ENCODE data around the gene PREP.

Gene PREP

GRCh38 chr6:105317607-105318533 is 85.0 kb downstream of the PREP start:
- in situ Hi-C loops (cut with HindIII; ENCODE audit: low sequenced_read_pairs) = no loop called here

GRCh38 chr6:105313211-105313610 is 89.7 kb downstream of the PREP start:
- in situ Hi-C loops (cut with HindIII; ENCODE audit: low sequenced_read_pairs) = no loop called here

DNA sequence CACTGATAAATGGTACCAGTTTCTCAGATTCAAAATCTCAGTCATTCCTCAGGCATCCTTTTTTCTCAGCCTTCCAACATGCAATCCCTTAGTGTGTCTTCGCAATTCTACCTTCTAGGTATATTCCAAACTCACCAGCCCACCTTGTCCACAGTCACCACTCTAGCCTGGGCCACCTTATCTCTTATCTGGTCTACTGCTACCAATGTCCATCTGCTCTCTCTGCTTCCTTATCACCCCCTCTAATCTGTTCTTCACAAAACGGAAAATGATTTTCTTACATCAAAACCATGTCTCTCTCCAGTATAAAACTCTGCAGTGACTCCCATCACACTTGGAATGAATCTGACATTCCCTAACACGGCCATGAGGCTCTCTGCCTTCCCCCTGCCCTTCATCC is 91.9 kb downstream of the PREP start:
- in situ Hi-C loops (cut with HindIII; ENCODE audit: low sequenced_read_pairs) = no loop called here

DNA sequence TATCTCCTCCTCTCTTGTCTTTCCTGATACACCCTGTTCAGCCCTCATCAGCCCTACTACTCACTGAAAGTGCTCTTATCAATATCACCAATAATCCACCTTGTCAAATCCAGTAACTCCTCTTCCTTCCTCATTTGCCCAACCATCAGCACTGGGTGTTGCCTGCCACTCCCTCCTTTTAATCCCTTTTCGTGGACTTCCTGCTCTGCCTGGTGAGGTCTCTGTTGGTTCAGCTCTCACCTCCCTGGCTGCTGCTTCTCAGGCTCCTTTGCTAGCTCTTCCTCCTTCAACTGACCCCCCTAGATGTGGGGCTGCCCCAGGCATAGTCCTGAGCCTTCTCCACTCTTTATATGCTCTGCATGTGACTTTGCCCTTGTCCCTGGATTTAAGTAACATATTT is 92.5 kb downstream of the PREP start:
- in situ Hi-C loops (cut with HindIII; ENCODE audit: low sequenced_read_pairs) = no loop called here

DNA sequence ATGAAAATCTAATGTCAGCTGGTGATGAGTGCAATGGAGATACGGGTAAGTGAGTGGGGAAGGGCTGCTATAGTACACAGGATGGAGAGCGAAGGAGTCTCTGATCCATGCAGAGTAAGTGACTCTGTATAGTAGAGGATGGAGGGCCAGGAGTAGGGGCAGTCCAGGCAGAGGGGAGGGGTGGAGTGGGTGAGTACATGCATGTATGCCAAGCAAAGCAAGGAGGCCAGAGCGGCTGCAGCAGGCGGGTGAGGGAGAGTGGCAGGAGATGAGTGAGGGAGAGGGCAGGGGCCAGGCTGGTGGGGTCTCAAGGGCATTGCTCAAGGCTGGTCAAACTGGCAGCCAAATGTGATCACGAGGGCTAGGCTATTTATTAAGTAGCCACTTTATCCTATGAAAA is 94.0 kb downstream of the PREP start:
- in situ Hi-C loops (cut with HindIII; ENCODE audit: low sequenced_read_pairs) = no loop called here

GRCh38 chr6:105305521-105305920 is 97.4 kb downstream of the PREP start:
- in situ Hi-C loops (cut with HindIII; ENCODE audit: low sequenced_read_pairs) = no loop called here

DNA sequence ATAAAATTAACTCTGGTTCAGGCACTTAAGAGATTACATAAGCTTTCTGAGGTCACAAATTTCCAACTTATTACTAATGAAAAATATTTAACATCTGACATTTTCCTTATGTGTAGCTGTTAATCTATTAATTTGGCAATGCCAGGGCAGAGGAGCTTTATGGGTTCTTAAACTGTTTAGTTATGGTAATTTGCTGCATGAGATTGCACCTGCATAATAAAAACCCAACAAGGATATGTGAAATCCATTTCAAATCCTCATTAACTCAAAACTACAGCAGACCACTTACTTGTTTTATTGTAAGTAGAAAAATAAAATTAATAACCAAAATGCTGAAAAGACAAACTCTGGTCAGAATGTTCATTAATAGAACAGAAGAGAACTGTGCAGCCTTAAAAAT is 98.1 kb downstream of the PREP start:
- in situ Hi-C loops (cut with HindIII; ENCODE audit: low sequenced_read_pairs) = no loop called here

- in situ Hi-C loops (cut with HindIII; ENCODE audit: low sequenced_read_pairs) = no loop called here
Measured at GRCh38 chr6:105304366-105304765, 98.5 kb downstream of the PREP start.

DNA sequence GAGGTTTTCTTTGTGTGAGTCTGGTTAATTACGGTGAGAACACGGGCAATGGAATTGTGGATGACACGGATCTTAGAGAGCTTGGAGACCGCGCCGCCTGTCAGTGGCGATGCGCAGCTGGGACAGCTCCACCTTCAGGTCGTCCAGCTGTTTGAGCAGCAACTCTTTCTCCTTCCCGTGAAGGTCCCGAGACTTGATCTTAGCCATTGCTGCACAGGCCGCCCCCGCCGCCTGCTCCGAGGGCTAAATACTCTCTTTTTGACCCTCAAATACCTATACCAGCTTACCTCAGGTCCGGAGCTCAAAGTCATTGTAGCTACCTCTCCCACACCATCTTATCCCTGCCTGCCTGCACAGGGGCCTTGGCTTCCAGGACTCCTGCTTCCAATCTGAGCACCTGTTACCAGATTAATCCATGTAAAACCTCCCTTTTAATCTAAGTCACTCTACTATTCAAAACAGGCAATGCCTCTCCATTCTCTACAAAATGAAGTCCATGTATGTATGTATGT is 100.2 kb downstream of the PREP start:
- in situ Hi-C loops (cut with HindIII; ENCODE audit: low sequenced_read_pairs) = no loop called here

DNA sequence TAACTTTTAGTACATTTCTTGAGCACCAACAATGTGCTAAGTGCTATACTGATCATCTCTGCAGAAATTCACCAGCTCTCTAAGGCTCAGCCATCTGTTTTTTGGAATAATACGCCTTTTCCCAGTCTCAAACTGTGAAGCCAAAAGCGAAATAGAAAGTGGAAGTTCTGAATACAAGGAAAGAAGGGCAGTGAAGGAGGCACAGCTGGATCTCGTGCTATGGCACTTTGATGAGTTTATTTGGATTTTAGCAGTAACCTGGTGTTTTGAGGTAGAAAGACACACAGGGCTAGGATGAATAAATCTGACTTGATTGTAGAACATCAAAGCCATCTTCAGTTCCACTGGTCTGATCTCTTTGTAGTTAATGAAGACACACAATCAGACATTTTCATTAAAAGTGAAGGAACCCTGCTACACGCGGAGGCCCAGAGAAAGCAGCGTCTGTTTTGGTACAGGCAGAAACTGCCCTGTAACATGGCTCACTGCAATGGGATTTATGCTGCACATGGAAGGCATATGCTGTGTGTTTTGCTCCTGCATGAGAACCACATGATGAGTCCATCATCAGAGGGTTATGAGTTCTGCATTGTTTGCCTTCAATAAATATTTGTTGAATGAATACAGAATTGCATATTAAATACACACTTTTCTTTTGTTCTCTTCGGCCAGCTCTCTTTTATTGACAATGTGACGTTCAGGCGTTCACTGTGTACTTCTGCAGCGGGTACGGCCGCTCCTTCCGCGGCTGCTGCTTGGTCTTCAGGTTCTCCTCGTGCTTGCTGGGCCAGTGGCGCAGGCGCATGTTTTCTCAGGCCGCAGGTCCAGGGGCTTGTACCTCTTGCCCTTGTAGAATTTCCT is 100.9 kb downstream of the PREP start:
- in situ Hi-C loops (cut with HindIII; ENCODE audit: low sequenced_read_pairs) = no loop called here

DNA sequence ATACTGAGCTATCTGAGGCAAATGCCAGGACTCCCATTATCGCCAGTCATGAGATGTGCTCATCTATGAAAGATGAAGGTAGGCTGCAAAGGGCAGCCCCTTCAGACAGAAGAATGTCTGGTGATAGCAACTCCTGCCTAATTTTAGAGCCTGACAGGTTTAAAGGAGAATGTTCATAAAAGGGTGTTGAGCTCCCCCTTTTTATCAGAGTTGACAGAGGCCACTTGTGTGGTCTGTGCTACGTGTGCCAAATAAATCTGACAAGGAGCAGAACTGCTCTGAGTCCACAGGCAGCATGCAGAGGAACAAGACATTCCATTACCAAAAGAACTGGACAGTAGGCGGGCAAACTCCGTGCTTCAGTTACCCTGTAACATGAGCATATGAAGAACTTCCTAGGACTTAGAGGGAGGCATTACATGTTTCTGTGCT is 101.8 kb downstream of the PREP start:
- in situ Hi-C loops (cut with HindIII; ENCODE audit: low sequenced_read_pairs) = no loop called here

DNA sequence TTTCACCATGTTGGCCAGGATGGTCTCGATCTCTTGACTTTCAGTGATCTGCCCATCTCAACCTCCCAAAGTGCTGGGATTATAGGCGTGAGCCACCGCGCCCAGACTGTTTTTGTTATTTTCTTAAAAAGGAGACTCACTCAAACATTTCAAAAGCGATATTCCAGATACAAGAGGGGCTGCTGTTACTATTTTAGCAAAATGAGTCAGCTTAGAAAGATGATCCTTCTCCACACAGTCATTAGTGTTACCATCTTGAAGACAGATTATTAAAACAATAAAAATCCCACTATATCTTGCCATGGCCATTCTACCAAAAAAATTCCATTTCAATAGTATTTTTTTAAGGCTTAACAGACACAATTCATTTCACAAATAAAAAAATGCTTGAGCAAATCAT is 102.8 kb downstream of the PREP start:
- in situ Hi-C loops (cut with HindIII; ENCODE audit: low sequenced_read_pairs) = no loop called here

DNA sequence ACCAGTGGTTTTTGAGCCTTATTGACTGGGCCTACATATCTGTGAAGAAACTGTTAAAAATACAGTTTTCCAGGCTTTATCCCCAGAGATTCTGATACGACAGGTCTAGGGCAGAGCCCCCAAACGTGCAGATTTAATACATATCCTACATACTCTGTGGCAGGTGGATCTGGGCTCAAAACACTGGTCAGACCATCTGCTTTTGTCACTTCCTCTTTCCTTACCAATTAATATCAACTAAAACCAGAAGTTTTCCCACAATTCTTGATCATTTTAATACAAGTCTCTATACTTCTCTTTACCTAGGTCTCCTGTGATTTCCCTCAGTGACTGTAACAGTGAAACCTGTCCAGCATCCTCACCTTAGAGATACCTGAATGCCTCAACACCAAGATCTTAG is 108.8 kb downstream of the PREP start:
- in situ Hi-C loops (cut with HindIII; ENCODE audit: low sequenced_read_pairs) = no loop called here

DNA sequence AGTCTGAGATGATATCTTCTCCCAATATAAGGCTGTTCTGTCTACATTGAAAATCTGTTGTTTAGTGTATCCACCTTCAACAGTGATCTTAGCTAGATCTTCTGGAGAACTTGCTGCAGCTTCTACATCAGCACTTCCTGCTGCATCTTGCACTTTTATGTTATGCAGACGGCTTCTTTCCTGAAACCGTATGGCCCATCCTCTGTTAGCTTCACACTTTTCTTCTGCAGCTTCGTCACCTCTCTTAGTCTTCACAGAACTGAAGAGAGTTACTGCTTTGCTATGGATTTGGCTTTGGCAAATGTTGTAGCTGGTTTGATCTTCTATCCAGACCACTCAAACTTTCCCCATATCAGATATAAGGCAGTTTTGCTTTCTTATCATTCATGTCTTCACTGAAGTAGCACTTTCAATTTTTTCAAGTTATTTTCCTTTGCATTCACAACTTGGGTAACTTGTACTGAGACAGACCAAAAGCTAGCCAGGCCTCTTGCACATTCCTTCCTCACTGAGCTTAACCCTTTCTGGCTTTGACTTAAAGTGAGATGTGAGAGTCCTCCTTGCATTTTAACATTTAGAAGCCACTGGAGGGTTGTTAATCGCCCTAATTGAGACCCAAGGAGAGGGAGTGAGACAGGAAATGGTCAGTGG is 110.1 kb downstream of the PREP start:
- in situ Hi-C loops (cut with HindIII; ENCODE audit: low sequenced_read_pairs) = no loop called here

- in situ Hi-C loops (cut with HindIII; ENCODE audit: low sequenced_read_pairs) = no loop called here
Measured at GRCh38 chr6:105291525-105291924, 111.4 kb downstream of the PREP start.

DNA sequence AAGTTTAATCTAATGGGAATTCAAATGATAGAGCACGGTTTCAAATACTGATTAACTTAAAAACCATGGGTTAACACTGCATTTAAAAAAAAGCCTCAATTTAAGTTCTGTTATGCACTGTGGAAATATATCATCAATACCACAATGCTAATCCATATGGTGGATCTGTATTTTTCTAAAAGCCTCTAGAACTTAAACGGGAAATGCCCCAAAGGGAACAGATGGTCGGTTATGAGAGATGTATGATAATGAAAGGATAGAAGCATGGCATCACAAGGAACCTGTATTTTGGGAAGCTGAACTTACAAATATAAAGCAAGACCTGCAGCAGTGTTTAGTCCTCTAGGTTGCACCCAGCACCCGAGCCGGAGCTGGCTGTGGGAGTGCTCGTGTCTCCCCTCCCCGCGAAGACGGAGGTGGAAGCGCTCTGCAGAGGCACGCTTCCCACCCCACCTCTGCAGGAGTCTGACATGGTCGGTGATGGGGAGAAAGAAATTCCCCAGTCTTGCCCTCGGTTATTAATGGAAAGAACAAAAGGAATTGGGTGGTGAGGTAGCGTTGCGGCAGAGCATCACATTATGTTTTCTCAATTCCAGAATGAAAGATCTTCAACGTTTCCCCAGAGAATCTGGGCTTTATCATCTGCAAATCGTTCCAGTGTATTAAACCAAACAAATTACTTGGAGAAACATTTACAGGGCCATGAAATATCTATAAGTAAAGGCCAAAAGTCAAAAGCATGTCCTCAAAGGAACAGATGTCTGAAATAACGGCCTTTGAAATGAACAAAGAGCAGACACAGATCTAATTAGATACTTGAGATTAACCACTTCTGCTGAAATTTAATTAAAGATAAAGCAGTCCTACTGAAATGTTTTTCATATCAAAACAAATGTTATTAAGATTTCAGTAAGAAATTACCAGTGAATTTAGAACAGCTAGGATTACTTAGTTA is 120.0 kb downstream of the PREP start:
- in situ Hi-C loops (cut with HindIII; ENCODE audit: low sequenced_read_pairs) = no loop called here

DNA sequence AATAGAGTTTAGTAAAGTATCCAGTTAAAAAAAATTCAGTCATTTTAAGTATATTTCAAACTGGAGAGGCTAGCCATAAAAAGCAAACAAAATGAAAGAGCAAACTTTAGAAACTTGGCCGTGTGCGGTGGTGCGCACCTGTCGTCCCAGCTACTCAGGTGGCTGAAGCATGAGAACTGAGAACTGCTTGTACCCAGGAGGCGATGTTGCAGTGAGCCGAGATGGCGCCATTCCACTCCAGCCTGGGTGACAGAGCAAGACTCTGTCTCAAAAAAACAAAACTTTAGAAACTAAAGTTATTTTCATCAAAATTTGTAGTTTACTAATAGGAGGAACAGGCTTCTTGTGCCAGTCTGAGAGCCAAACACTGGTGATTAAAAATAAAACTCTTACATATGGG is 122.8 kb downstream of the PREP start:
- in situ Hi-C loops (cut with HindIII; ENCODE audit: low sequenced_read_pairs) = no loop called here

DNA sequence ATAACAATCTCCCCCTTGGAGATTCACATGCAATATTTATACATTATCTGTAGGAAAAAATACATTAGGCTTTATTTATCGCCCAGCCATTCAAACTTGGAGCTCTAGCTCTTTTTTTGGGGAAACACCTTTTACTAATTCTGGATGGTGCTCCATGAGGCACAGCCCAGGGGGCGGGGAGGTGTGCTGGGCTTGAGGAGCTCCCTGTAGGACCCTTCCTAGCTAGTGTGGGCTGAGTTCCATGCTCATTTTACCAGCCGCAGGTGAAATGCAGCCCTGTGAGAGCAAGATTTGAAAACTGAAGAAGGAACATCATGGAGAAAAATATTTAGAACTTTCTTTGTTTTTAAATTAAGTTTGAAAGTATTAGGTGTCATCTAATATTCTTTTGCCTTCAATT is 123.4 kb downstream of the PREP start:
- in situ Hi-C loops (cut with HindIII; ENCODE audit: low sequenced_read_pairs) = no loop called here

DNA sequence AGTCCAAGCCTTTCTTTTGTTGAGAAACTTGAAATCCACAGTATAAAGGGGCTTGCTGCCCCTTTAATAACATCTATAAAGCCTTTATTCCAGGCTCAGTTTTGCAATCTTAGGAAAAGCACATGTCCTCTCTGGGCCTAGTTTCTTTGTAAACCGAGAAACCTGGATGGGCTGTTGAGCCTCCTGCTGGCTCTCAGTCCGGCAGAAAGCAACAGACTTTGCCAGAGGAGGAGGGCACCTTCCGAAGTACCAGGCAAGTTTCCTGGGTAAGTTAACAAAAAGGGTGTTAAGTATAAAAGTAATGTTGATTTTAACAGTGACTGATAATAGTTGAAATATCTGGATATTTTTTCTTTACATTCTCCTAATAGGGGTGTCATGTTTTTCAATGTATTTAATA is 124.1 kb downstream of the PREP start:
- in situ Hi-C loops (cut with HindIII; ENCODE audit: low sequenced_read_pairs) = no loop called here

DNA sequence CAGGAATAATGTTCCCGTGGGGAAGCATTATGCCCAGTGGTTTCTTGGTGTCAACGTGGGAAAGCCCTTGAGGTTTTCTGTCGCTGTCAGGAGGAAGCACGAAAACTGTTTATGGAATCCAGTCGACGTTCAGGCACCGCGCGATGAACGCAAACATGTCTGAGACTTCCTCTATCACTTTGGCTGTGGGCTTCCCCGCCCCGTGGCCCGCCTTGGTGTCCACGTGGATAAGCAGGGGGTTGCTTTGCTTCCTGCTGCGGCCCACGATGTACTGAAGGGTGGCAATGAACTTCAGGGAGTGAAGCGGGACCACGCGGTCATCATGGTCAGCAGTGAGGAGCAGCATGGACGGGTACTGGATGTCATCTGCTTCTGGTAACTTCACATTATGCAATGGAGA is 124.8 kb downstream of the PREP start:
- in situ Hi-C loops (cut with HindIII; ENCODE audit: low sequenced_read_pairs) = no loop called here
